RCC 7860 (cell line): ENCODE results near the gene PITHD1.
"Not testable (repeated sequence)": the region's sequence is repeated elsewhere in the genome, so short reads cannot be mapped to it uniquely, and the experiment has no call there.

Experiments used
- DNase-seq: peaks from one replicate; pipeline ENCODE4 v3.0.0-alpha.2; 2015; ENCODE audit warnings: low spot score
- FAIRE-seq: peaks from 2 replicates; lab custom pipeline; 2012; peaks lifted over from hg19 to GRCh38; lab: Jason Lieb, UNC

PITHD1 gene

DNA sequence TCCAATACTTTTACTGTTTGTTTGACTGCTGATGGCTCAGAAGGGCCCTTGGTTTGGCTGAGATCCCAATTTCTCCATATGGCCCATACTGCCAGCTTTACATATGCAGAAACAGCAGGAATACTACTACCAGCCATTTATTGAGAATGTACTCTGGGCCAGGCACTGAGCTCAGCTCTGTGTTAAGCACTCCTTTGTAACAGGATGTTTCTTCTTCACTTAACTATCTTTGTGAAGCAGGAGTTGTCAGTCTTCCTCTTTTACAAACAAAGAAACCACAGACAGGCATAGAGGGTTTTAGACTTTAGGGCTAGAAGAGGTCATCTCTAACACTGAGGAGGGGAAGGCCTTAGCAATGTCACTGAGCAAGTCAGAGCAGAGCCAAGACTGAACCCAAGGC, 38.7 kb downstream of the PITHD1 start:
- no peak for FAIRE-seq

DNA sequence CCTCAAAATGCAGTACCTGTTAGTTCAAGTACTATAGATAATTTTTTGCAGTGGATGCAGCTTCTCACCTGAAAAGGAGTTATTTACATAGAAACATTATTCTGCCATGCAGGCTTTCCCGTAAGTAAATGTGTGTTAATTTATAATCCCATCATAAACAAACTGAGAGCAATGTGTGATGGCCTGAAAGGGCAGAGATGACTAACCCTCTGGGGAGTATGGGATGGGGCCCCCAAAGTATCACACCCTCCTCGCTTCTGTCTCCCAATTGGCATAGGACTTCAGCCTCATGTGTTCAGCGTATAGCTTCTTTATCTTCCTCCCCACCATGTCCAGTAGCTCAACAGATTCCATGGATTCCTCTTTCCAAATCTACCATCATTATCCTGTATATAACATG, 39.4 kb downstream of the PITHD1 start:
- FAIRE-seq = no peak
- no peak for DNase-seq

More for the DNA sequence above, 38.7 kb downstream of the PITHD1 start:
- DNase-seq = no peak

DNA sequence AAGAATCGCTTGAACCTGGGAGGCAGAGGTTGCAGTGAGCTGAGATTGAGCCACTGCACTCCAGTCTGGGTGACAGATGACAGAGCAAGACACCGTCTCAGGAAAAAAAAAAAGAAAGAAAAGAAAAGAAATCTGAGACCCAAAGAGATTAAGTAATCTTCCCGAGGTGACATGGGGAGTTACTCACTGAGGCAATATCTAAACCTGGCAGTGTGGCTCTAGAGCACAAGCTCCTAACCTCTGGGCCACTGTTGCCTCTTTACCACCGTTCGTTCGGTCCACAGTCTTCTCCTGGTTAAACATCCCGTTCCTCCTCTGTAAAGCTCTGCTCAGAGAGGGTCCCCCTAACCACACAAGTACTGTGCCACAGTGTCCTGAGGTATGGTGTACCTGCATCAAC, 45.5 kb downstream of the PITHD1 start:
- DNase-seq (no peak), FAIRE-seq (no peak)

DNA sequence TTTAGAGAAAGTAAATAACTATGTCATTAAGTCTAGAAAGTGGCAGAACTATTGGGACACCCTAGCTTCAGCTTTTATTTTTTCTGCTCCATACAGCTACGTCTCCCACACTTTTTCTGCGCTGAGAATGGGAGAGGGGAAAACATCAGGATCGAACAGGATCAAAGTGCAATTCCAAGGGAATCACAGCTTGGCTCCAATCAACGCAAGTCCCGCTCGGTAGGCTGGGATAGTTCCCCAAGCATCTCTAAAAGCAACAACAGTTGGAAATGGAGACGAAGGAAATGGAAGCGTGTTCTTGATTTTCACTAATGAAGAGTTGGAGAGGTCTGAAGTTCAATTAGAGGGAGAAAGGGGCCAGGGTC, 46.5 kb downstream of the PITHD1 start:
- no peak for DNase-seq

DNA sequence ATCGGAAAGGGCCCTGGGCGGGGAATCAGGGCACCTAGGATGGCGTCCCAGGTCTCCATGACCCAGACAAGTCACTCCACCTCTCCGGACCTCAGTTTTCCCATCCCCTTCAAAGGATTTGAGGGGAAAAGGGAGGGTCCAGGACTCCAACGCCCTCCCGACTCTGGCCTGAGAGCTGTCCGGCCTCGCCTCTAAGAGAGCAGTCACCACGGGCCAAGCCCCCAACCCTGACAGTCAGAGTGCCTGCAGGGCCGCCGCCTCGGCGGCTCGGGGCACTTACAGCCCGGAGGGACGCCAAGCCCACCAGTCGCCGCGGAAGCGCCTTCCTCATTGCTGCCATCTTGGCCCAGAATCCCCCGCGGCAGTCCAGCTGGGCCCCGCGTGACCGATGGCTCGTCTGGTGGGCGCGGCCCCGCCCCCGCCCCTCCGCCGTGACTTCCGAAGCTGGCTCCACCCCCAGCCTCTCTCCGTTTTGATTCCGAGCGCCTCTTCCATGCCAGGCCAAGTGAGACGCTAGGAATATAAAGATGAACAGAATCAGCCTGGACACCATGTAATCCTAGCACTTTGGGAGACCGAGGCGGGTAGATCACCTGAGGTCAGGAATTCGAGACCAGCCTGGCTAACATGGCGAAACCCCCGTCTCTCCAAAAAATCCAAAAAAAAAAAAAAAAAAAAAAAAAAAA, 47.0 kb downstream of the PITHD1 start, which contains the start of gene HMGCL:
Gene HMGCL, minus strand, starts transcription at position 354 of the 686 bp plus-strand sequence. Its CDS starts 14 bp downstream, at position 340.
- DNase-seq (peak; percentile 61), FAIRE-seq (peak; percentile 35)

More for the DNA sequence above, 46.5 kb downstream of the PITHD1 start:
- no peak for FAIRE-seq

DNA sequence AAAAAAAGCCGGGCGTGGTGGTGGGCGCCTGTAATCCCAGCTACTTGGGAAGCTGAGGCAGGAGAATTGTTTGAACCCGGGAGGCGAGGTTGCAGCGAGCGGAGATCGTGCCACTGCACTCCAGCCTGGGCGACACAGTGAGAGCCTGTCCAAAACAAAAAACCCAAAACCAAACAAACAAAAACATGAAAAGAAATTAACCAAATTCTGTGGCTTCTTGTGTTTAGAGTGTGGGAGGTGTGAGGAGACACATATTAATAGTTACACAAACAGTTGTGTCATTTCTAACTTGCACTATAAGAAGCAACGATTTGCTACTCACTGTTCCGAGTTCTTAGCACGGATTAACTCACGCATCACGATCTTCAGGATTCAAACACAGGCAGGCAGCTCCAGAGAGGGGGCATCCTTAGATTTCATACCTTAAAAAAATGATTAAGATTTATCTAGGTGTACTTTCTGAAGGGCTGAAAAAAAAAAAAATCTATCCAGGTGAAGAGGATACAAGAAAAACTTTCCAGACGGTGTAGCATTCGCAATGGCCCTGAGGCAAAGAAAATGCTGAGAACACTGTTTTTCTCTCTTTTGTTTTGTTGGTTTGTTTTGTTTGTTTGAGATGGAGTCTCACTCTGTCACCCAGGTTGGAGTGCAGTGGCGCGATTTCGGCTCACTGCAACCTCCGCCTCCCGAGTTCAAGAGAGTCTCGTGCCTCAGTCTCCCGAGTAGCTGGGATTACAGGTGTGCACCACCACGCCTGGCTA, 47.7 kb downstream of the PITHD1 start:
- no peak for DNase-seq

DNA sequence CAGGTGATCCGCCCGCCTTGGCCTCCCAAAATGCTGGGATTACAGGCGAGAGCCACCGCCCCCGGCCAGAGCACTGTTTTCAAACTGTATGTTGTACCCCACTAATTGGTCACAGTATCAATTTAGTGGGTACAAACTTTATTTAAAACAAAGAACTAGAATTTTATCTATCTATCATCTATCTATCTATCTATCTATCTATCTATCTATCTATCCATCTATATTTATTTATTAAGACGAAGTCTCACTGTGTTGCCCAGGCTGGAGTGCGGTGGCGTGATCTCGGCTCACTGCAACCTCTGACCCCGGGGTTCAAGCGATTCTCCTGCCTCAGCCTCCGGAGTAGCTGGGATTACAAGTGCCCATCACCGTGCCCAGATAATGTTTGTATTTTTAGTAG, 48.4 kb downstream of the PITHD1 start:
- FAIRE-seq, DNase-seq: not testable (repeated sequence)

More for the DNA sequence above, 47.7 kb downstream of the PITHD1 start:
- FAIRE-seq = no peak

DNA sequence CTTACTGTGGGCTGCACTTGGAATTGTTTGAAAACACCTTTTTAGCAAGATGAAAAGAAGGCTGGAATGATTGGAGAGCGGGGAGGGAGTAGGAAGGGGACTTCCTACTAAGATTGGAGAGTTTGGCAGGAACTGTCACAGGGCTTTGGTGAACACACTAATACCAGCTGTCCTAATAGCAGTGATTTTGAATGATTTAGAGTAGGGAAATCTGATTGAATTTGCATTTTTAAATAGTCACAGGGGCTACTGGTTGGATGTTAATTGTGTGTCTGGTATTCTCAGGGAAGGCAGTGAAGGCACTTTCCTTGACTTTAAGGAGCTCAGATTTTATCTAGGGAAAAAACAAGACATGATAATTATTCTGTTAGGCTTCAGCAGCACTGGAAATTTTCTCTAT, 49.5 kb downstream of the PITHD1 start:
- no peak for FAIRE-seq
- DNase-seq = no peak

DNA sequence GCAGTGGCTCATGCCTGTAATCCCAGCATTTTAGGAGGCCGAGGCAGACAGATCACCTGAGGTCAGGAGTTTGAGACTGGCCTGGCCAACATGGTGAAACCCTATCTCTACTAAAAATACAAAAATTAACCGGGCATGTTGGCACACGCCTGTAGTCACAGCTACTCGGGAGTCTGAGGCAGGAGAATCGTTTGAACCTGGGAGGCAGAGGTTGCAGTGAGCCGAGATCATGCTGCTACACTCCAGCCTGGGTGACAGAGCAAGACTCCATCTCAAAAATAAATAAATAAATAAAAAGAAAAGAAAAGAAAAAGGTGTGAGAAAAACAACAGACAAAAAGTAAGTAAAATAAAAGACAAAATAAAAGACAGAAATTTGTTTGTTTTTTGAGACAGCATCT, 55.9 kb downstream of the PITHD1 start:
- DNase-seq, FAIRE-seq: not testable (repeated sequence)

DNA sequence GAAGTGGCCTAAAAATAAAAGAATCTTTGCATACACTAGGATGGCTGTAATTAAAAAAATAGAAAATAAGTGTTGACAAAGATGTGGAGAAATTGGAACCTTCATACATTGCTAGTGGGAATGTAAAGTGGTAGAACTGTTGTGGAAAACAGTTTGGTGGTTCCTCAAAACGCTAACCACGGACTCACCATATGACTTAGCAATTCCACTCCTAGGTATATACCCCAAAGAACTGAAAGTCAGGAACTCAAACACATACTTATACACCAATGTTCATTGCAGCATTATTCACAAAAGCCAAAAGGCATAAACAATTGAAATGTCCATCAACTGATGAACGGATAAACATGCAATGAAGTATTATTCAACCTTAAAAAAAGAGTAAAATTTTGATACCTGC, 57.8 kb downstream of the PITHD1 start:
- FAIRE-seq = no peak
- no peak for DNase-seq
